PC-9 (cell line): ENCODE data around the gene DNM3. TPM values are rescaled to one million over a fixed set of nuclear protein-coding genes. Genes with fewer than 3 reads are reported as not detected.

Experiments
- BruUV-seq: library from RNA; stranded (reverse); fragments of 400-500 nt; replicated peaks from 2 replicates; lab custom pipeline; 2021; lab: Mats Ljungman, UMichigan
- CTCF ChIA-PET: fragments of 300-600 bp; sonication (Branson Sonifier 250); formaldehyde crosslinking; loops from one replicate; lab custom pipeline; 2022; ENCODE audit warnings: antibody characterized with exemption; lab: Charles Lee
- POLR2A ChIA-PET: fragments of 300-600 bp; sonication (Branson Sonifier 250); formaldehyde crosslinking; loops from one replicate; lab custom pipeline; 2022; ENCODE audit warnings: antibody characterized with exemption; ENCODE audit not compliant: unreplicated experiment; lab: Charles Lee
- DNase-seq, 2 experiments: peaks; one replicate each; pipeline versions ENCODE4 v3.0.0 to v3.0.0-alpha.2; 2015 to 2022; ENCODE audit warnings: mixed read lengths in 1 of 2
- H2AFZ ChIP-seq: fragments of 200-600 bp; sonication (generic); 2 replicates; pipeline ENCODE4 v1.8.1; 2017; ENCODE audit warnings: antibody characterized with exemption
- H3F3A ChIP-seq: fragments of 200-600 bp; sonication (generic); 2 replicates; pipeline ENCODE4 v1.8.1; 2017; ENCODE audit warnings: antibody characterized with exemption, mild to moderate bottlenecking, low read depth; ENCODE audit not compliant: insufficient read depth
- H3K27ac ChIP-seq: fragments of 200-600 bp; sonication (generic); 2 replicates; pipeline ENCODE4 v1.6.1; 2016; ENCODE audit warnings: mixed run types
- H3K27me3 ChIP-seq: fragments of 200-600 bp; sonication (generic); 2 replicates; pipeline ENCODE4 v1.6.1; 2016; ENCODE audit warnings: low read depth, mixed run types; ENCODE audit not compliant: insufficient read depth
- H3K36me3 ChIP-seq: fragments of 200-600 bp; sonication (generic); 2 replicates; pipeline ENCODE4 v1.6.1; 2016; ENCODE audit warnings: low read depth, mixed run types
- H3K4me1 ChIP-seq: fragments of 200-600 bp; sonication (generic); replicated peaks from 2 replicates; pipeline ENCODE4 v1.6.1; 2016; ENCODE audit warnings: mixed run types; ENCODE audit not compliant: insufficient read depth
- H3K4me2 ChIP-seq: fragments of 200-600 bp; sonication (generic); 2 replicates; pipeline ENCODE4 v1.6.1; 2017; ENCODE audit warnings: mixed run types
- H3K4me3 ChIP-seq: fragments of 200-600 bp; sonication (generic); 2 replicates; pipeline ENCODE4 v1.6.1; 2016; ENCODE audit warnings: mixed run types
- H3K79me2 ChIP-seq: fragments of 200-600 bp; sonication (generic); 2 replicates; pipeline ENCODE4 v1.6.1; 2017; ENCODE audit warnings: low read depth, mixed run types
- H3K9me2 ChIP-seq: fragments of 200-600 bp; sonication (generic); 2 replicates; pipeline ENCODE4 v1.8.1; 2017; ENCODE audit warnings: mild to moderate bottlenecking; ENCODE audit not compliant: insufficient read depth
- H3K9me3 ChIP-seq: fragments of 200-600 bp; sonication (generic); 2 replicates; pipeline ENCODE4 v1.8.1; 2016; ENCODE audit warnings: low read depth; ENCODE audit not compliant: insufficient read depth
- H4K20me1 ChIP-seq: fragments of 200-600 bp; sonication (generic); 2 replicates; pipeline ENCODE4 v1.8.1; 2017; ENCODE audit not compliant: insufficient read depth
- CTCF ChIP-seq: fragments of 200-600 bp; sonication (generic); conservative IDR thresholded peaks from 2 replicates; pipeline ENCODE4 v1.6.1; 2017; ENCODE audit warnings: mixed run types, antibody characterized with exemption, mild to moderate bottlenecking, moderate library complexity
- EZH2 ChIP-seq: fragments of 200-600 bp; sonication (generic); IDR thresholded peaks from 2 replicates; pipeline ENCODE4 v1.8.0; 2017; ENCODE audit warnings: antibody characterized with exemption, low read depth
- intact Hi-C: fragments of 100-400 bp; cut with micrococcal nuclease; formaldehyde crosslinking; loops from one replicate; pipeline ENCODE4 v1.10.0; 2022; ENCODE audit not compliant: unreplicated experiment
- total RNA-seq: library from RNA; stranded (reverse); gene quantifications from 2 replicates; pipeline ENCODE4 v1.2.3, GENCODE V29; 2021

The DNM3 gene
- total RNA-seq, 1 experiment from 2014 or later = 1.7 TPM

DNA sequence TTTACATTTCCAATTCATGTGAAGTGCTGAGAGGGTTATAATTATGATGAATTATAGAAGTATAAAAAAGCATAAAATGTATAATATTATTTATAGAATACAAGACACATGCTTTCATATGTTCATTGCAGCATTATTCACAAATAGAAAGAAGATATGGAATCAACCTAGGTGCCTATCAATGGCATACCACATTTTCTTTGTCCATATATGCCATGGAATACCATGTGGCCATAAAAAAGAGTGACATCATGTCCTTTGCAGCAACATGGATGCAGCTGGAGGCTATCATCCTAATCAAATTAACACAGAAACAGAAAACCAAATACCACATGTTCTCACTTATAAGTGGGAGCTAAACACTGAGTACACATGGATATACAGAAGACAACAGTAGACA lies 494.1 kb downstream of the DNM3 start:
- Histone ChIP-seq H3K36me3 (no peaks in the 10 kb centered on the region), H3K9me2 (no peaks in the 10 kb centered on the region; the same call in 1 of the 2 replicates), H3K27ac (no peak overlapping the region), H3K27me3 (no peaks in the 10 kb centered on the region), H3K4me3 (no peak overlapping the region), H3K4me1 (no peaks in the 10 kb centered on the region), H3K79me2 (no peaks in the 10 kb centered on the region), H3K4me2 (no peak overlapping the region), H2AFZ (no peak overlapping the region), H4K20me1 (no peaks in the 10 kb centered on the region), H3K9me3 (no peaks in the 10 kb centered on the region), H3F3A (no peaks in the 10 kb centered on the region)
- BruUV-seq = no TSS peak
- ChIA-PET CTCF (no interaction called here), POLR2A (no interaction called here)
- intact Hi-C loops = no loop called here
- no peak for DNase-seq
- TF ChIP-seq EZH2 (no peak), CTCF (no peak)

DNA sequence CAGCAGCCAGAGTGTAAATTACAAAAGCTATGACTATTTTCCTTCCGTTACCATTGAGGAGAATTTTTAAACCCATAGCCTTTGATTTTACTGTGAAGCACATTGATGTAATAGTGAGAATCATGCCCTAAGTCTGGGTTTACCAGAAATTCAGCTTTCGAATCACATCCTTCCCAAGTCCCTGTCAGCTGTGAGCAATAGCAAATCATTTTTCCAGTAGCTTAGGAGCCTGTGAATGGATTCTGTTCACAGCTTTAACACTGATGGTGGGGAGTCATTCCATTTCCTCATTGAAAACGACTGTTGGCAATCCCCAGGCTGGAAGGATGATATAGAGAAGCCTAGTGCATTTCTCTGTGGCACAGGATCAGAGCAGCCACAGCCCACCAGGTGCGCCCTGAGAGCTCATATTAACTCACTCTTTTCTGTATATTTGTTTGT lies 497.0 kb downstream of the DNM3 start:
- DNase-seq = no peak
- Histone ChIP-seq H3K9me3 (no peaks in the 10 kb centered on the region), H3K4me3 (no peak overlapping the region), H3K4me1 (peaks cover 5% of the 10 kb centered on the region), H3K27ac (no peak overlapping the region), H3F3A (peaks cover under 1% of the 10 kb centered on the region; the same call in 1 of the 2 replicates), H3K79me2 (no peaks in the 10 kb centered on the region), H3K9me2 (no peaks in the 10 kb centered on the region; the same call in 1 of the 2 replicates), H3K4me2 (no peak overlapping the region), H3K27me3 (no peaks in the 10 kb centered on the region), H2AFZ (no peak overlapping the region), H4K20me1 (no peaks in the 10 kb centered on the region), H3K36me3 (no peaks in the 10 kb centered on the region)
- intact Hi-C loops = no loop called here
- ChIA-PET POLR2A (no interaction called here), CTCF (interaction anchor here (0.6 kb wide), 1 partner anchor 406 kb away, joined by 3 read pairs; no protein-coding TSS in a partner anchor)
- no TSS peak for BruUV-seq
- TF ChIP-seq EZH2 (no peak), CTCF (no peak)

DNA sequence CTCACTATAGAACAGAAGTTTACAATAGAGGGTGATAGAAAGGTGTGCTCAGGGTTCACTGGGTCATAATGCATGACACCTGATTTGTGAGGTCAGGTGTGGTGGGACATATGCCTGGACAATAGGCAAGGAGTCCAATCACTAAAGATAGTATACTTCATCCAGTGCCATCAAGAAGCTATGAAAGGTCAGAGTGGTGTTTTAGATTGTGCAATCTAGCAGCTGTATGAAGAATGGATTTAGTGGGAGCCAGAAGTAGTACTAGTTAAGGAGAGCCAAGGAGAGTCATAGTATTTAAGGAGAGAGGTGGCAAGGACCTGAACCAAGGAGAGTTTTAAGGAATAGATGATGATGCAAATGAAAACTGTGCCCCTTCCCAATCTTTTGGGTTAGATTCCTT lies 498.5 kb downstream of the DNM3 start:
- peaks cover 3% of the 10 kb centered on the region; the same call in 1 of the 2 replicates for H3F3A ChIP-seq
- H3K4me2 ChIP-seq = no peak overlapping the region
- no peak overlapping the region for H2AFZ ChIP-seq
- ChIA-PET CTCF (no interaction called here), POLR2A (no interaction called here)
- BruUV-seq = no TSS peak
- no peaks in the 10 kb centered on the region for H3K36me3 ChIP-seq
- no peaks in the 10 kb centered on the region for H3K9me3 ChIP-seq
- H3K9me2 ChIP-seq = no peaks in the 10 kb centered on the region; the same call in 1 of the 2 replicates
- DNase-seq = no peak
- no peaks in the 10 kb centered on the region for H3K79me2 ChIP-seq
- no peak overlapping the region for H3K27ac ChIP-seq
- peaks cover 14% of the 10 kb centered on the region for H3K4me1 ChIP-seq
- no peaks in the 10 kb centered on the region for H4K20me1 ChIP-seq
- intact Hi-C loops = no loop called here
- H3K4me3 ChIP-seq = no peak overlapping the region
- no peaks in the 10 kb centered on the region for H3K27me3 ChIP-seq
- no peak for TF ChIP-seq EZH2
- no peak for TF ChIP-seq CTCF
